ENCODE data around the gene TATDN3. TPM values are rescaled to one million over a fixed set of nuclear protein-coding genes. Genes with fewer than 3 reads are reported as not detected.
"Not testable (repeated sequence)": the region's sequence is repeated elsewhere in the genome, so short reads cannot be mapped to it uniquely, and the experiment has no call there.

Gene TATDN3
- total RNA-seq, 1 experiment from 2014 or later: 12.4 TPM

- no peak overlapping the region for H3K27ac Mint-ChIP-seq (ENCODE audit: unreplicated experiment)
- no peaks in the 10 kb centered on the region for H3K36me3 ChIP-seq (ENCODE audit: control insufficient read depth, insufficient read depth, low read length)
- intact Hi-C loops (cut with micrococcal nuclease; ENCODE audit: unreplicated experiment): no loop called here
- H3K4me3 ChIP-seq (ENCODE audit: low read depth, low read length): no peak overlapping the region
- no peaks in the 10 kb centered on the region for H3K4me1 Mint-ChIP-seq (ENCODE audit: low read depth, unreplicated experiment)
- TF ChIP-seq CTCF (IDR thresholded peaks at IDR 0.05; ENCODE audit: insufficient read depth in 1 of 2, low read depth in 1 of 2, low read length in 1 of 2, severe bottlenecking in 1 of 2, unreplicated experiment in 1 of 2): no peak
- H3K9me3 Mint-ChIP-seq (ENCODE audit: unreplicated experiment): peaks cover 4% of the 10 kb centered on the region
- POLR2A ChIA-PET: no interaction called here
- CTCF ChIA-PET: no interaction called here
- peaks cover 41% of the 10 kb centered on the region for H3K36me3 Mint-ChIP-seq (ENCODE audit: insufficient read depth, unreplicated experiment)
- no TSS peak for BruUV-seq (replicated peaks)
- H3K27me3 Mint-ChIP-seq (ENCODE audit: insufficient read depth, unreplicated experiment): no peaks in the 10 kb centered on the region
- no peak overlapping the region for H3K4me3 Mint-ChIP-seq (ENCODE audit: unreplicated experiment)
- no peaks in the 10 kb centered on the region for H3K27me3 ChIP-seq (replicated peaks; ENCODE audit: control insufficient read depth, insufficient read depth, low read length)
- no peaks in the 10 kb centered on the region for H3K4me1 ChIP-seq
- H3K9me3 ChIP-seq: peaks cover 6% of the 10 kb centered on the region
- no peak for DNase-seq
These were observed 17.1 kb upstream of the TATDN3 start for GRCh38 chr1:212774584-212774983.

- POLR2A ChIA-PET: no interaction called here
- no peak for TF ChIP-seq CTCF (IDR thresholded peaks at IDR 0.05; ENCODE audit: insufficient read depth in 1 of 2, low read depth in 1 of 2, low read length in 1 of 2, severe bottlenecking in 1 of 2, unreplicated experiment in 1 of 2)
- Mint-ChIP-seq H3K27ac (ENCODE audit: unreplicated experiment) (no peak overlapping the region), H3K36me3 (ENCODE audit: insufficient read depth, unreplicated experiment) (peaks cover 40% of the 10 kb centered on the region), H3K4me1 (ENCODE audit: low read depth, unreplicated experiment) (no peaks in the 10 kb centered on the region), H3K4me3 (ENCODE audit: unreplicated experiment) (no peak overlapping the region), H3K27me3 (ENCODE audit: insufficient read depth, unreplicated experiment) (no peaks in the 10 kb centered on the region), H3K9me3 (ENCODE audit: unreplicated experiment) (no peaks in the 10 kb centered on the region)
- no peaks in the 10 kb centered on the region; the same call in 1 of the 2 replicates for H3K9me3 ChIP-seq
- intact Hi-C loops (cut with micrococcal nuclease; ENCODE audit: unreplicated experiment): no loop called here
- no peaks in the 10 kb centered on the region for H3K36me3 ChIP-seq (ENCODE audit: control insufficient read depth, insufficient read depth, low read length)
- no peak overlapping the region for H3K4me3 ChIP-seq (ENCODE audit: low read depth, low read length)
- H3K27me3 ChIP-seq (replicated peaks; ENCODE audit: control insufficient read depth, insufficient read depth, low read length): no peaks in the 10 kb centered on the region
- no TSS peak for BruUV-seq (replicated peaks)
- no peaks in the 10 kb centered on the region for H3K4me1 ChIP-seq
- CTCF ChIA-PET: no interaction called here
- no peak for DNase-seq
These were observed 16.5 kb upstream of the TATDN3 start for GRCh38 chr1:212775241-212775640.

- 0 out of 2 replicates have a peak, but pooled peaks cover 2% of the 10 kb centered on the region for H3K36me3 ChIP-seq (ENCODE audit: control insufficient read depth, insufficient read depth, low read length)
- H3K27ac Mint-ChIP-seq (ENCODE audit: unreplicated experiment): no peak overlapping the region
These were observed 14.5 kb upstream of the TATDN3 start for GRCh38 chr1:212777151-212777550.

GRCh38 chr1:212779086-212779485 lies 12.6 kb upstream of the TATDN3 start:
- POLR2A ChIA-PET; BruUV-seq (replicated peaks); H3K9me3 Mint-ChIP-seq (ENCODE audit: unreplicated experiment); H3K36me3 ChIP-seq (ENCODE audit: control insufficient read depth, insufficient read depth, low read length); H3K27me3 ChIP-seq (replicated peaks; ENCODE audit: control insufficient read depth, insufficient read depth, low read length); H3K27me3 Mint-ChIP-seq (ENCODE audit: insufficient read depth, unreplicated experiment); H3K9me3 ChIP-seq; H3K4me3 ChIP-seq (ENCODE audit: low read depth, low read length); intact Hi-C loops (cut with micrococcal nuclease; ENCODE audit: unreplicated experiment); H3K27ac Mint-ChIP-seq (ENCODE audit: unreplicated experiment); DNase-seq; H3K4me1 Mint-ChIP-seq (ENCODE audit: low read depth, unreplicated experiment); CTCF ChIA-PET; H3K4me3 Mint-ChIP-seq (ENCODE audit: unreplicated experiment); H3K4me1 ChIP-seq: not testable (repeated sequence)
- H3K36me3 Mint-ChIP-seq (ENCODE audit: insufficient read depth, unreplicated experiment): peaks cover 51% of the 10 kb centered on the region

More at GRCh38 chr1:212777151-212777550, 14.5 kb upstream of the TATDN3 start:
- Mint-ChIP-seq H3K36me3 (ENCODE audit: insufficient read depth, unreplicated experiment) (peaks cover 38% of the 10 kb centered on the region), H3K9me3 (ENCODE audit: unreplicated experiment) (no peaks in the 10 kb centered on the region), H3K4me1 (ENCODE audit: low read depth, unreplicated experiment) (no peaks in the 10 kb centered on the region), H3K27me3 (ENCODE audit: insufficient read depth, unreplicated experiment) (no peaks in the 10 kb centered on the region), H3K4me3 (ENCODE audit: unreplicated experiment) (no peak overlapping the region)
- ChIA-PET POLR2A (no interaction called here), CTCF (no interaction called here)
- TF ChIP-seq CTCF (IDR thresholded peaks at IDR 0.05; ENCODE audit: insufficient read depth in 1 of 2, low read depth in 1 of 2, low read length in 1 of 2, severe bottlenecking in 1 of 2, unreplicated experiment in 1 of 2): no peak
- Histone ChIP-seq H3K4me1 (no peaks in the 10 kb centered on the region), H3K27me3 (replicated peaks; ENCODE audit: control insufficient read depth, insufficient read depth, low read length) (no peaks in the 10 kb centered on the region), H3K4me3 (ENCODE audit: low read depth, low read length) (no peak overlapping the region), H3K9me3 (no peaks in the 10 kb centered on the region; the same call in 1 of the 2 replicates)
- no peak for DNase-seq
- intact Hi-C loops (cut with micrococcal nuclease; ENCODE audit: unreplicated experiment): no loop called here
- no TSS peak for BruUV-seq (replicated peaks)
